Activated gamma-delta T cell treated with anti-CD3 and anti-CD28 coated beads, Interleukin-2, amount 50 U/mL, for 16 hours (primary cell): ENCODE results near the gene PRR22.
"Not testable (repeated sequence)": the region's sequence is repeated elsewhere in the genome, so short reads cannot be mapped to it uniquely, and the experiment has no call there.

Source experiments
- DNase-seq: peaks from one replicate; pipeline ENCODE4 v3.0.0-alpha.2; 2020; ENCODE audit warnings: low read depth

PRR22 gene

GRCh38 chr19:5751709-5752108, 32.8 kb downstream of the PRR22 start:
- no peak for DNase-seq

GRCh38 chr19:5749505-5749904, 35.0 kb downstream of the PRR22 start:
- no peak for DNase-seq

GRCh38 chr19:5748920-5749319, 35.6 kb downstream of the PRR22 start:
- DNase-seq, result not testable (repeated sequence)

GRCh38 chr19:5744999-5745398, 39.5 kb downstream of the PRR22 start:
- not testable (repeated sequence) for DNase-seq

GRCh38 chr19:5743630-5744029, 40.9 kb downstream of the PRR22 start:
- DNase-seq, result no peak

GRCh38 chr19:5742051-5742450, 42.5 kb downstream of the PRR22 start:
- no peak for DNase-seq

- no peak for DNase-seq
Observed at GRCh38 chr19:5738423-5738822, 46.1 kb downstream of the PRR22 start.

GRCh38 chr19:5733172-5733571, 51.4 kb downstream of the PRR22 start:
- not testable (repeated sequence) for DNase-seq
